T-helper 9 cell (primary cell): ENCODE measurements around the gene TMBIM6.
A peak's percentile ranks its signal among the peaks of the same experiment; 100 is the strongest.
"Not testable (repeated sequence)": the region's sequence is repeated elsewhere in the genome, so short reads cannot be mapped to it uniquely, and the experiment has no call there.

ENCODE experiments used
- DNase-seq: peaks from one replicate; pipeline ENCODE4 v3.0.0-alpha.2; 2020

TMBIM6 gene

GRCh38 chr12:49777800-49778748, 36.7 kb downstream of the TMBIM6 start:
- DNase-seq = peak; percentile 69

- DNase-seq = no peak
These were observed 38.2 kb downstream of the TMBIM6 start for GRCh38 chr12:49779581-49779980.

GRCh38 chr12:49780914-49781313, 39.6 kb downstream of the TMBIM6 start:
- DNase-seq = not testable (repeated sequence)

DNA sequence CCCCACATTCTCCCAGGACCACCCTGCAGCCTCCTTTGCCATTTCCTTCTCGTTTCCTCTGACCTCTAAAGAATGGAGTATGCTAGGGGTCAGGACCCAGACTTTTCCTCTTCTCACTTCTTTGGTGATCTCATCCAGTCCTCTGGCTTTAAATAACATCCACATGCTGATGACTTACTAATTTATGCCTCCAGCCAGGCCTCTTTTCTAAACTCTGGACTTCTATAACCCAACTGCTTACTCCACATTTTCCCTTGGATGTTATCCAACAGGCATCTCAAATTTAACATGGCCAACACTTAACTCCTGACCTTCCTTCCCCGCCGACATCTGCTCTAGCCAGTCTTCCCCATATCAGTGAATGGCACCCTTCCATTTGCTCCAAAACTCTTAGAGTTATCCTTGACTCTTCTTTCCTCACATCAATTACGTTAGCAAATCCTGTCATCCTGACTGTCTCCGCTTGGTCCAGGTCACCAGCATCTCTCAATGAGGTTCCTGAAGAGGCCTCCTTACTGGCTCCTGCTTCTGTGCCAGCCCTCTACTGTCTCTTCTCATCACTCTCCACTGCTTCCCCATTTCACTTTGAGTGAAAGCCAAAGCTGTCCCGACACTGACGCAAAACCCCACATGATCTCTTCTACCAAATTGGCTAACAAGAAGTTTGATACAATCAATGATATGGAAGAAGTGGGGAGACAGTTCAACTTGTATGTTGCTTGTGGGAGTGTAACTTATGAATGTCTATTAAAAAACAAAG, 42.7 kb downstream of the TMBIM6 start:
- no peak for DNase-seq

DNA sequence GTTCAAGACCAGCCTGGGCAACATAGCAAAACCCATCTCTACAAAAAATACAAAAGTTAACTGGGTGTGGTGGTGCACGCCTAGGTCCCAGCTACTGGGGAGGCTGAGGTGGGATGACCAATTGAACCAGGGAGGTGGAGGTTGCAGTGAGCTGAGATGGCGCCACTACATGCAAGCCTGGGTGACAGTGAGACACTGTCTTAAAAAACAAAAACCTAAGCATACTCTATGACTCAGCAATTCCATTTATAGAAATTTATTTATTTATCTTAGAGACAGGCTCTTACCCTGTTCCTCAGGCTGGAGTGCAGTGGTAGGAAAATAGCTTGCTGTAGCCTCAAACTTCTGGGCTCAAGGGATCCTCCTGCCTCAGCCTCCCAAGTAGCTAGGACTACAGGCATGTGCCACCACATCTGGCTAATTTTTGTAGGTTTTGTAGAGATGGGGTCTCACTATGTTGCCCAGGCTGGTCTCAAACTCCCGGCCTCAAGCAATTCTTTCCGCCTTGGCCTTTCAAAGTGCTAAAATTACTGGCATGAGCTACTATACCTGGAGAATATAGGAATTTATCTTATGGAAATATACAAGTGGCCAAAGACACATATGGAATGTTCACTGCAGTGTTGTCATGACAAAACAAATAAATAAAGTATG, 43.5 kb downstream of the TMBIM6 start:
- no peak for DNase-seq

DNA sequence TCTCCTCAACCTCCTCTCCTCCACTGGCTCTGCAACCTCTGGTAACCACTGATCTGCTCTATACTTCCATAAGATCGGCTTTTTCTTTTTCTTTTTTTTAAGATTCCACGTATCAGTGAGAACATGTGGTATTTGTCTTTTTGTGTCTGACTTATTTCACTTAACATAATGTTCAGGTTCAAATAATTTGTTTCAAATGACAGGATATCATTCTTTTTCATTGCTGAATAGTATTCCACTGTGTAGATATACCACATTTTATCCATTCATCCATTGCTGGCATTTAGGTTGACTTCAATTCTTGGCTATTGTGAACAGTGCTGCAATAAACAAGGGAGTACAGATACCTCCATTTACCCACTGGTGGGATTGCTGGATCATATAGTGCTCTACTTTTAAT, 46.3 kb downstream of the TMBIM6 start:
- DNase-seq = no peak

GRCh38 chr12:49789992-49790391, 48.6 kb downstream of the TMBIM6 start:
- DNase-seq = no peak

DNA sequence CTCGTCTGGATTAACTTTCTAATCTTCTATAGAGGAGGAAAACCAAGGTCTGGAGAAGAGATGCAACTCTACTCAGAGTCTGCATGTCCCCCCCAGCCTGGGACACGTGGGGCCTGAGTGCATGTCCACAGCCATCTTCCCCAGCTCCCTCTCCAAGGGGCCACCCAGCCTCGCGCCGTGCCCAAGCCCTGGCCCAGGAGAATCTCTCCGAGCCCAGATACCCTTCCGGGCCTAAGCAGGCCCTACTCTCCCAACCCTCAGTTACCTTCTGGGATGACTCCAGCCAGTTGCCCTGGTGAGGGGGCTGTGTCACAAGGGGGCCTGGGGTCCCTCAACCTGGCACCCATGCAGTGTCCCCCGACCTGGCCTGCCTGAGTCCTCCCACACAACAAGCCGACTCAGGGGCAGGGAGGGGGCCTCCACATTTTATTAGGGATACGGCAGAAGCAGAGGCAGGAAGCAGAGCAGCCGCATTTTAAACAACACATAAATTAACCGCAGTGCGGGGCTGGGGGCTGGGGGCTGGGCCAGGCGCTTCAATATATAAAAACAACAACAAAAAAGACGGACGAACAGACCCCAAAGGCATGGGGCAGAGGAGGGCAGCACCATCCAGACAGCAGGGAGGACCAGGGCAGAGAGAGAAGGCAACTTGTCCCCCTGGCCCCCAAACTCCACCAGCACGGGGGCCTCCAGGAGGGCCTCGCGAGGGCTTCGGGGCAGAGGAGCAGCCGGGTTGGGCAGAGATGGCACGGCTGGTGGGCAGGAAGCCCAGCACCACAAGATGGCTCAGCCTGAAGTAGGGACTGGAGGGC, 49.6 kb downstream of the TMBIM6 start:
- no peak for DNase-seq

DNA sequence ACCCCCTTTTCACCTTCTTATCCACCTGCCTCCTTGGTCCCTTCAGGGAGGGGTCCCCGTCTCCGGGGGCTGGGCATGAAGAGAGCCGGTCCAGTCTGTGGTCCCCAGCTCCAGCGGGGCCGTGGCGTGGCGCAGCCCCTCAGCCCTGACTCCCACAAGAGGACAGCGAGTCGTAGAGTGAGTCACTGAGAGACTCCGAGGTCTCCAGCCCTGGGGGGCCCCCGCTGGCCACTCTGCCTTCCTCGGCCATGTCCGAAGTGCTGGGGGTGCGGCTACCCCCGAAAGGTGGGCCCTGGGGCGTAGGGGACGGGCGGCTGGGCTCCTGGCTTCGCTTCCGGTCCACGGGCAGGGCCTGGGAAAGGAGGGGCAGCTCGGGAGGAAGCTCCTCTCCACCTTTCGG, 50.3 kb downstream of the TMBIM6 start:
- DNase-seq = no peak

- DNase-seq = no peak
These were observed 51.0 kb downstream of the TMBIM6 start for GRCh38 chr12:49792181-49792970.

DNA sequence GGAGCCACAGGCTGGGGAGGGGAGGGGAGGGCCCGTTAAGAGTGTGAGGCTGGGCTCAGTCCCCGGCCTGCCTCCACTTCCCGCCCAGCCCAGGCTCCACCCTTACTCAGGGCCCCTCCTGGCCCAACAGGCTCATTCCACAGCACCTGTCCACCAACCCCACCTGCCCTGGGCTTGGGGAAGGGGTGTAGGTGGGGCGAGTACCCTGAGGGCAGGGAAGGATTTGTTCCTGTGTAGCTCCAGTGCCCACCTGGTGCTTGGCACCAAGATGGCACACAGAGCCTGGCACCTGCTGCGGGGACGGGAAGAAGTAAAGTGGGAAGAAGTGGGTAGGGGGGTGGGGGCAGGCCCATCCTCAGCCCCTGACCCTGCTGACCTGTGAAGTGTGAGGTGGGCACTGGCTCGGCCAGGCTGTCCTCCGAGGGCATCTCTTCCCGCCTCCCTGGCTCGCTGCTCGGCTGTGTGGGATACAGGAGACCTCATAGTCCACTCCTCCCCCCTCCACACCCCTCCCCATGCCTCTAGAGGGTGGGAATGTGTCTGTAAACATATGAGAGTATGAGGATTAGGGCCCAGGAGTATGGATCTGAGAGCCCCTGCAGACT, 51.7 kb downstream of the TMBIM6 start:
- no peak for DNase-seq

DNA sequence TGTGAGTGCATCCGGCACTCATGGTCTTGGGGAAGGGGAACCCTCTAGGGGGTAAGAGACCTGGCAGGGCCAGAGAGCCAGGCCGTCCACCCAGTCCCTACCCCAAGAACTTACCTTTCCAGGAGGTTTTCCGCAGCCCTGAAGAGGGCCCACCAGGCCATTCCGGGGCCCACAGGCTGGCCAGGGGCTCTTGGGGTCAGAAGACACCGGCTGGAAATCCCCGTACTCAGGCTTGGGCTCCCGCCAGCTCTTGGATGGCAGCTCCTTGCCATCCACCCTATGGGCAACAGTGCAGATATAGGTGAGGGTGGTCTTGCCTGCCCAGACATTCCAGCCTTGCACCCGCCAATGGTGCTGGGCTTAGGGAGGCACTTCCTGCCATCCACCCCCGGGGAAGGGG, 52.3 kb downstream of the TMBIM6 start:
- no peak for DNase-seq

DNA sequence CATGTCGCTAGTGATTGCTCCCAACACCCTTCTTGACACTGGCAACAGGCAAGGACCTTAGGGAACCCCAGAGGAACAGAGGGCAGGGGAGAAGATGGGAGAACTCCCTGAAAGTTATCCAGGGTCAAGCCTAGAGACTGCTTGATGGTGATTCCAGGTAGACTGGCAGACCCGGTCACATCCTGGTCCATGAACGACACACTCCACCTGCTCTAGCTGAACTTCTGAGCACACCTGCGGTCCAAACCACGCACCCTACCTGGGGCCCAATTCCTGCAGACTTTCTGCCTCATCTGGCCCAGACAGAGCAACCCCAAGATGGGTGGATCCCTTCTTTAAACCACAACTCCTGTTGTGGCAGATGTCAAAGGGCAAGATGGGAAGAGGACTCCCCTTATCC, 52.7 kb downstream of the TMBIM6 start:
- DNase-seq = no peak

DNA sequence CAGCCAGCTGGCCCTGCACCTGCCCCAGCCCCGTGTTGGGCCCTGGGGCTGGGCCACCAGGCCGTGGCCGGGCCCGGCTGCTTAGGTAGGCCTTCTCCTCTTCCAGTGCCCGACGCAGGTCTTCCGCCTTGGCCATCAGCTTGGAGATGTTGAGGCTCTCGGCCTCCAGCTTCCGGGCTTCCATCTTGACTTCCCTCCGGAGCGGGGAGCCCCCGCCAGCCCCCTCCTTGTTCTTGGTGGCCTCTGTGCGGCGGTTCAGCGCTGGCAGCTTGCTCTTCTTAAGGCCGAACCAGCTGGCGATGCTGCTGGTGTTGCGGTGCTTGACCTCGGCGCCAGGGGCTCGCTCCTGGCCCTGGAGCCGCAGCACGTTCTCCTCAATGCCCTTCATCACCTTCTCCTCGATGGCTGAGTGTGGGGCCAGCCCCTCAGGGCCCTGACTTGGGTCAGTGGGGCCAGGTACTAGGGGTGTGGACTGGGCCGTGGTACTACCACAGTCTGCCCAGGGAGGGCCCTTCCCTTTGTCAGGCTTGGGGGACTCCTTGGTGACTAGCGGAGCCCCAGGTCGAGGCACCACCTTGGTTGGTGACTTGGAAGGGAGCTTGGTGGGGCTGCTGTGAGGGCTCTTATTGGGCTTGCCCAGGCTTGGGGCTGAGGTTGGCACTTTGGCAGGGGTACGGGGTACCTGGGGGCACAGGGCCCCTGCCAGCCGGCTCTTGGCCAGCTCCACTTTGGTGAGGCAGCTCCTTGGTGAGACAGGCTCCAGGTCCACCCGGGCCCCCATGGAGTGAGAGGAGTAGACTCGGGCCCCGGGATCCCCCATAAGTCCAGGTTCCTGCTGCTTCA, 53.7 kb downstream of the TMBIM6 start:
- no peak for DNase-seq

DNA sequence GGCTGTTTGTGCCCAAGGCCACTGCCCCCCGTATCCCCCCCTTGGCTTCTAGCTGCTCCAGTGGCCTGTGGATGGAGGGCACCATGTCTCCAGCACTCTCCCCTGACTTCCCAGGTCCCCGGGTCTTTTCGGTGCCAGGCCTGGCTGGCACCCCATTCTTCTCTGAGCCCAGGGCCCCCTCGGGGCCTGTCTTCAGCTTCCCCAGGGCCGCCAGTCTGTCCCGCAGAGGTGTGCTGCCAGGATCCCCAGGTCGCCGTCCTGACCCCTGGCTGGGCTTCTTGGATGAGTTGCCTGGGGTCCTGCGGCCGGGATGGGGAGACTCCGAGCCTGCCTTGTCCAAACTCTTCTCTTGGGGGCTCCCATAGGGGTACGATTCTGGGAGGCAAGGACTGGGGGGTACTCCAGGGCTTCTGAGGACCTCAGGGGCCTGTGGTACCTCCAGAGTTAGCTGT, 54.3 kb downstream of the TMBIM6 start:
- DNase-seq = no peak

DNA sequence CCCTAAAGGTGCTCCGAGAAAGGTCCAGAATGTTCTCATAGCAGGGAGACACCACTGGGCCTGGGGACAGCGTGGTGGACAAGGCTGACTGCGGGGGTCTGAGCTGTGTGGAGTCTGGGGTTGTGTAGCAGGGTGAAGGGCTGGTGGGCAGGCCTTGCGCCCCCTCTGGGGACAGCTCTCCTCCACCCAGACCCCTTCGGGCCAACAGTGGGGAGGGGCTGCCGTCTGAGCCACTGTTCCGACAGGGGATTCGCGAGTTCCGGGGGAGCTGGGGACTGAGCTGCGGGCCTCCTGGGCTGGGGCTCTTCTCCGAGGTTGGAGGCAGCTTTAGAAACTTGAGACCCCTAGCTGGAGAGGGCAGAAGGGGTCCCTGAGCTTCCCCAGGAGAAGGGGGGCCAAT, 54.8 kb downstream of the TMBIM6 start:
- no peak for DNase-seq

DNA sequence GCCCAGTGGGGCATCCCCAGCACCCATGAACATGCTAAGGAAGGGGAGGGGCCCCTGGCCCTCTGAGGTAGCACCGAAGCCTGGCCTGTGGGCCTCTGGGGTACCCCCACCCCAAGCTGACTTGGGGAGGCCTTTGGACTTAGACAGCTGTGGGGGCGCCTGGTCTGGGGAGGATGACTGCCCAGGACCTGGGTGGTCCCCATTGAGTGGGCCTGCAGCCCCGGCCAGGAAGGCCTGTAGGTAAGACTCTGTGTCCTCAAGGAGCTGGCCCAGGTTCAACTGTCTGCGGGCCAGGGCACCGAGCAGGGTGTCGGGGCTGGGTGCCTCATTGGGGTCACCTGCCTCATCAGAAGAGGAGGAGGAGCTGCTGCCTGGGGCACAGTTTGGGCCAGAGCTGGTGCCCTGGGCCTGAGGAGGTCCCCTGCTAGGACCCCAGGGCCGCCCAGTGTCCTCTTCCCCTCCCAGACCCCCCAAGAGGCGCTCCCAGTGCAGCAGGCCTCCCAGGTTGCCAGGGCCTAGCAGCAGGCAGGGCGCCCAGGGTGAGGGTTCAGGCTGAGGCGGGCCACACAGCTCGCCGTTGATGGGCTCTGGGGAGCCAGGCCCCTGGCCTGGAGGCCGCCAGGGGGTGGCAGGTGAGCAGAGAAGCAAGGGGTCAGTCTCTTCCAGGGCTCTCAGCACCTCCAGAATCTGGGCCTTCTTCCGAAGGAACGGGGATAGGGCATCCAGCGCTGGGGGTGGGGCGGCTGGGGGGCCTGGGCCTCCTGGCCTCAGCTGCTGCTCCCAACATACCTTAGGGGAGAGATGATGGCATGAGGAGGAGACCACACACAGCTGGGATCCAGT, 55.5 kb downstream of the TMBIM6 start:
- DNase-seq = no peak

DNA sequence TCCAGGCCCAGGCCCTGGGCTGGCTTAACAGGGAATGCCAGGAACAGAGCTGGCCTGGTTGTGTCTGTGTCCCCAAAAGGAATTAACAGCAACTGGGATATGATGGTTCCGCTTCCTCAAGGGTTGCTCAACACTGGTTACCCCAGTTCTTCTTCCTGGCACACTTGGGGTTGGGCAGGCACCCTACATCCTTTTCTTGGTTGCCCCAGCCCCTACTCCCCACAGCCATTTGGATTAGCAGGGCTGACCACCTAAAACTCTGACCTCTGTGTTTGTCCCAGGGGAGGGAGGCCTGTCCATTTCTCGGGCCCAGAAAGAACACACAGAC, 56.1 kb downstream of the TMBIM6 start:
- no peak for DNase-seq

- DNase-seq = no peak
These were observed 56.9 kb downstream of the TMBIM6 start for GRCh38 chr12:49798248-49798647.
